RWPE2 (cell line): ENCODE results near the gene LY6G5C.

ENCODE experiments used
- ATAC-seq: fragments of 200-7000 bp; cut with Tn5 transposase; 3 replicates; pipeline ENCODE4 v1.9.1; 2021; ENCODE audit warnings: low read depth
- DNase-seq: peaks from one replicate; pipeline ENCODE4 v3.0.0-alpha.2; 2020; ENCODE audit warnings: low spot score
- H3K27ac ChIP-seq: fragments of 450-650 bp; 2 replicates; pipeline ENCODE4 v1.5.1; 2017; ENCODE audit warnings: mild to moderate bottlenecking; ENCODE audit not compliant: poor library complexity, severe bottlenecking
- H3K27me3 ChIP-seq: fragments of 250-450 bp; sonication (Bioruptor Pico); 2 replicates; pipeline ENCODE4 v1.5.1; 2021; ENCODE audit warnings: mild to moderate bottlenecking, moderate library complexity; ENCODE audit not compliant: insufficient read depth, poor library complexity, severe bottlenecking
- H3K36me3 ChIP-seq: fragments of 250-450 bp; sonication (Bioruptor Pico); 2 replicates; pipeline ENCODE4 v1.5.1; 2020; ENCODE audit warnings: low read depth, mild to moderate bottlenecking, moderate library complexity
- H3K4me1 ChIP-seq: fragments of 250-450 bp; sonication (Bioruptor Pico); 2 replicates; pipeline ENCODE4 v1.5.1; 2021; ENCODE audit warnings: mild to moderate bottlenecking, moderate library complexity; ENCODE audit not compliant: insufficient read depth, poor library complexity, severe bottlenecking
- H3K4me3 ChIP-seq: fragments of 250-450 bp; sonication (Bioruptor Pico); 2 replicates; pipeline ENCODE4 v1.5.1; 2021; ENCODE audit warnings: mild to moderate bottlenecking, moderate library complexity; ENCODE audit not compliant: severe bottlenecking
- H3K9me3 ChIP-seq: fragments of 250-450 bp; sonication (Bioruptor Pico); 2 replicates; pipeline ENCODE4 v1.5.1; 2021; ENCODE audit warnings: mild to moderate bottlenecking, moderate library complexity; ENCODE audit not compliant: severe bottlenecking
- TF ChIP-seq, protein P1 (sequence below): fragments of 450-650 bp; IDR thresholded peaks from one replicate; pipeline ENCODE4 v1.5.1; 2017; ENCODE audit warnings: mild to moderate bottlenecking, moderate library complexity; ENCODE audit not compliant: poor library complexity, severe bottlenecking

Gene LY6G5C

DNA sequence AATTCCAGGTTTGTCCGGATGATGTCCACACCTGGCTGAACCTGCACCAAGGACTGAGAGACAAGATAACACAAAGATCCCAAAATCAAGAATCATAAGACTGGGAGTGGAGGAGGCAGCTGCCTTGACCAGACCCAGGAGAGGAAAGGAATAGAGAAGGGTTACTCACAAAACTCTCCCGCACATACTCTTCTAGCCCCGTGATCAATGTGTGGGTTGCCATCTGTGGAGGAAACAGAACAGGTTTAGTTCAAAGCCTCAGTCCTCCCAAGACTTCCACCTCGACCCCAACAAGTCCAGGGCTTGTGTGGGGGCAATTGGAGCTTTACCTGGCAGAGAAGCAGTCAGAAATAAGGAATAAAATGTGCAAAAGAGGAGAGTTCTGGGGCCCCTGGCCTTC is 39.5 kb downstream of the LY6G5C start:
- H3K9me3 ChIP-seq: no peaks in the 10 kb centered on the region
- TF ChIP-seq, protein P1, sequence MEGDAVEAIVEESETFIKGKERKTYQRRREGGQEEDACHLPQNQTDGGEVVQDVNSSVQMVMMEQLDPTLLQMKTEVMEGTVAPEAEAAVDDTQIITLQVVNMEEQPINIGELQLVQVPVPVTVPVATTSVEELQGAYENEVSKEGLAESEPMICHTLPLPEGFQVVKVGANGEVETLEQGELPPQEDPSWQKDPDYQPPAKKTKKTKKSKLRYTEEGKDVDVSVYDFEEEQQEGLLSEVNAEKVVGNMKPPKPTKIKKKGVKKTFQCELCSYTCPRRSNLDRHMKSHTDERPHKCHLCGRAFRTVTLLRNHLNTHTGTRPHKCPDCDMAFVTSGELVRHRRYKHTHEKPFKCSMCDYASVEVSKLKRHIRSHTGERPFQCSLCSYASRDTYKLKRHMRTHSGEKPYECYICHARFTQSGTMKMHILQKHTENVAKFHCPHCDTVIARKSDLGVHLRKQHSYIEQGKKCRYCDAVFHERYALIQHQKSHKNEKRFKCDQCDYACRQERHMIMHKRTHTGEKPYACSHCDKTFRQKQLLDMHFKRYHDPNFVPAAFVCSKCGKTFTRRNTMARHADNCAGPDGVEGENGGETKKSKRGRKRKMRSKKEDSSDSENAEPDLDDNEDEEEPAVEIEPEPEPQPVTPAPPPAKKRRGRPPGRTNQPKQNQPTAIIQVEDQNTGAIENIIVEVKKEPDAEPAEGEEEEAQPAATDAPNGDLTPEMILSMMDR: no peak
- H3K4me3 ChIP-seq: no peak overlapping the region
- no peaks in the 10 kb centered on the region for H3K4me1 ChIP-seq
- peaks cover 87% of the 10 kb centered on the region for H3K36me3 ChIP-seq
- no peak for DNase-seq
- no peak for ATAC-seq
- no peaks in the 10 kb centered on the region for H3K27me3 ChIP-seq
- no peak overlapping the region for H3K27ac ChIP-seq

DNA sequence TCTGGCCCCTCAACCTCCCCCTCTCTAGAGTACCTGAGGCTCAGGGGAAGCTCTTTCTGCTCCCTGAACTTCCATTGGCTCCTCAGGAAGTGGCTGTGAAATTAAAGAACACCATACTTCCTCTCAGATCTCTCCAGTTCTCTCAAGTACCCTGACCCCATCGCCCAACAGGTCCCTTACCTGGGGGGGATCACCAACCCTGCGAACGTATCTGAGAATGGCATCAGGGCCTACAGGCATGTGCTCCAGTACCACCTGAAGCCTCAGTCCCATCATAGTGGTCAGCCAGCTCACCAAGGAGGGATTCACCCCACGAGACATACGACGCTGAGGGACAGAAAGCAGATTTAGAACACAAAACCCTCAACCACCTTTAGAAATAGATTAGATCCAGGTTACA is 40.3 kb downstream of the LY6G5C start:
- Histone ChIP-seq H3K4me3 (no peak overlapping the region), H3K27ac (no peak overlapping the region), H3K4me1 (no peaks in the 10 kb centered on the region), H3K36me3 (peaks cover 87% of the 10 kb centered on the region), H3K27me3 (no peaks in the 10 kb centered on the region), H3K9me3 (no peaks in the 10 kb centered on the region)
- ATAC-seq (no peak), DNase-seq (no peak)
- TF ChIP-seq, protein P1: no peak

DNA sequence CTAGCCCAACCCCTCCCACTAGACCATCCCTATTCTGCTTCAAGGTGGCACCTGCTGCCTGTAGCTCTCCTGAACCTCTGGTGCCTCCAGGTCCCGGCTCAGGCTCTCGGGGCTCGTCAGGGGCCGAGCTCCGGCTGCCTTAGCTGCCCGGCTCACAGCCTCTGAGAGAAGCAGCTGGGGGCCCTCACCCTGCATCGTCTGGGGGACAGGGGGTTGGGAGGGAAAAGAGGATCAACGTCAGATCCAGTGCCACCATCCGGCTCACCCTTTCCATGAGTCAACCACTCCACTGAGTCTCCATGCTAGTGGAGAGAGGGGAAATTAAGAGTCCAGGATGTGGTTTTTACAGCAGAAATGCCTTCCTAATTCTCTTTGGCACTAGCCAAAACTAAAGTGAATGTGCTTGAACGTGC is 41.4 kb downstream of the LY6G5C start:
- Histone ChIP-seq H3K27ac (no peak overlapping the region), H3K4me1 (no peaks in the 10 kb centered on the region), H3K36me3 (peaks cover 87% of the 10 kb centered on the region), H3K4me3 (no peak overlapping the region), H3K9me3 (no peaks in the 10 kb centered on the region), H3K27me3 (no peaks in the 10 kb centered on the region)
- ATAC-seq: peak; percentile 23; the same call in 2 of the 3 replicates
- TF ChIP-seq, protein P1: no peak
- DNase-seq: no peak

DNA sequence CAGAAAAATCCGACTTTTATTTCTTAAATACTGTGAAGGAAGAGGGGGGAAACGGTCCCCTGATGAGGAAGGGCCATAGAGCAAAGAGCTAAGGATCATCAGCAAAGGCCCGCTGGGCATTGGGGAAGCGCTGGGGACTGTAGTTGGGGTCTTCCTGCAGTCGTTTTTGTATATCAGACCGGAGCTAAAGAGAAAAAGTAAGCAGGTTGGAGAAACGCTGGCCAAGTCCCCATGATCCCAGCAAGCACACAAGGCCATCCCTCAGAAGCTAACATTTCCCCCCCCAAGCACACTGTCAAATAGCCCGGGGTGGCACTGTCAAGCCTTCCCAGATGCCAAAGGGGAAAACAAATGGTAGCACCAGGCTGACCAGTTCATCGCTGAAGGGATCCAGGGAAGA is 41.8 kb downstream of the LY6G5C start:
- Histone ChIP-seq H3K4me1 (no peaks in the 10 kb centered on the region), H3K4me3 (no peak overlapping the region), H3K36me3 (peaks cover 87% of the 10 kb centered on the region), H3K27ac (no peak overlapping the region), H3K27me3 (no peaks in the 10 kb centered on the region), H3K9me3 (no peaks in the 10 kb centered on the region)
- TF ChIP-seq, protein P1: no peak
- peak; percentile 12; the same call in 2 of the 3 replicates for ATAC-seq
- DNase-seq: no peak

DNA sequence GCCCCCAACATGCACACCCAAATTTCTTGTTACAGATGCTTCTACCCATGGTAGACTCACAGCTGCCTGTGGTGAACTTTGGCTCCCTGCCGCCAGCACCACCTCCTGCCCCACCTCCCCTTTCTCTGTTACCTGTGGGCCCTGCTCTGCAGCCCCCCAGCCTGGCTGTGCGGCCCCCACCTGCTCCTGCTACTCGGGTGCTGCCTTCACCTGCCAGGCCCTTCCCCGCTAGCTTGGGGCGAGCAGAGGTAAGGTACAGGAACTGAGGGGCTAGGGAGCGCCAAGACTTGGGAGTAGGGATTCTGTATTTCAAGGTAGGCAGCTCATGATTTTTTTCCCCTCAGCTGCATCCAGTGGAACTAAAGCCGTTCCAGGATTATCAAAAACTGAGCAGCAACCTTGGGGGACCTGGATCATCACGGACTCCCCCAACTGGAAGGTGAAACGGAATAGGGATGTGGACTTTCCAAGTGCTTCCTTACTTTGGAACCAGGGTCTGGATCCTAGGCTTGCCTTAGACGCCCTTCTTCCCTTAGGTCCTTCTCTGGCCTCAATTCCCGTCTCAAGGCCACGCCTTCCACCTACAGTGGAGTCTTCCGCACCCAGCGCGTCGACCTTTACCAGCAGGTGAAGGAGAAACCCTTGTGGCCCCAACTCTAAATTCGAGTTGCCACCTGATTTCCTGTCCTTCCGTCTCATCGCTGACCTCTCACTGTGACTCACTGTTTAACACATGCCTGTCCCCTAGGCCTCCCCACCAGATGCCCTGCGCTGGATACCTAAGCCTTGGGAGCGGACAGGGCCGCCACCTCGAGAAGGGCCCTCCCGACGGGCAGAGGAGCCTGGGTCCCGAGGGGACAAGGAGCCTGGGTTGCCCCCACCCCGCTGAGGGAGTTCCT is 43.9 kb downstream of the LY6G5C start:
- Histone ChIP-seq H3K36me3 (peaks cover 97% of the 10 kb centered on the region), H3K9me3 (no peaks in the 10 kb centered on the region), H3K27ac (no peak overlapping the region), H3K4me3 (no peak overlapping the region), H3K4me1 (no peaks in the 10 kb centered on the region), H3K27me3 (no peaks in the 10 kb centered on the region)
- TF ChIP-seq, protein P1: no peak
- DNase-seq (no peak), ATAC-seq (no peak)
